NOMO-1 (cell line): ENCODE data around the gene CDC73.
"Not testable (repeated sequence)": the region's sequence is repeated elsewhere in the genome, so short reads cannot be mapped to it uniquely, and the experiment has no call there.

Experiments
- DNase-seq, 2 experiments: peaks; one replicate each; lab custom pipeline; 2025; ENCODE audit not compliant: unreplicated experiment in 2 of 2; lab: John Stamatoyannopoulos, UW

Gene CDC73

GRCh38 chr1:193113258-193113991 lies 8.4 kb upstream of the CDC73 start:
- DNase-seq = no peak

GRCh38 chr1:193113992-193114332 lies 7.9 kb upstream of the CDC73 start:
- DNase-seq = no peak

DNA sequence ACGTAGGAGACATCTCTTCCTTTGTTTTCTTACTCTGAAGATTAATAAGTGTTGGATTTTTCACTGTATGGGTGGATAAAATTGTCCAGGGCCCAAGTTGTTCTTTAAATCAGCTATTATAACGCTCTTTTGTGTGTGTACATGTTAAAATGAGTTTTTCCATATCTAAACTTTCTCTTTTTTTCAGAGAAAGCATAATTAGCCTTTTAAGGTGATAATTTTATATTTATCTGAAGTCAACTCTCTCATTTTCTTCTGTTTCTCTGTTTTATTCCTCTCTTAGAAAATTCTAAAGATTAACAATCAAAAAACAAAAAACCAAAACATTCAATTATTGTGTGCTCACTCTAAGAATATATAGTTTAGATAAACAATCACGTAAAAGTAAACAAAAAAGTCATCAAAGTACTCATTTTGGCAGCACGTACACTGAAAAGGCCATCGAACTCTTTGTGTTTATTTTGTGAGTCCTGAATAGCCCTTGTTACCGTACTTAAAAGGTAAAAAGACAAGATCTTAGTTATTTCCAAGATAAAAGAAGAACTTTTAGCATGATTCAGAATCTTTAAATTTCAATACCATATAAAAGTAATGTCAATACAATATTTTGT lies 7.2 kb upstream of the CDC73 start:
- no peak for DNase-seq

DNA sequence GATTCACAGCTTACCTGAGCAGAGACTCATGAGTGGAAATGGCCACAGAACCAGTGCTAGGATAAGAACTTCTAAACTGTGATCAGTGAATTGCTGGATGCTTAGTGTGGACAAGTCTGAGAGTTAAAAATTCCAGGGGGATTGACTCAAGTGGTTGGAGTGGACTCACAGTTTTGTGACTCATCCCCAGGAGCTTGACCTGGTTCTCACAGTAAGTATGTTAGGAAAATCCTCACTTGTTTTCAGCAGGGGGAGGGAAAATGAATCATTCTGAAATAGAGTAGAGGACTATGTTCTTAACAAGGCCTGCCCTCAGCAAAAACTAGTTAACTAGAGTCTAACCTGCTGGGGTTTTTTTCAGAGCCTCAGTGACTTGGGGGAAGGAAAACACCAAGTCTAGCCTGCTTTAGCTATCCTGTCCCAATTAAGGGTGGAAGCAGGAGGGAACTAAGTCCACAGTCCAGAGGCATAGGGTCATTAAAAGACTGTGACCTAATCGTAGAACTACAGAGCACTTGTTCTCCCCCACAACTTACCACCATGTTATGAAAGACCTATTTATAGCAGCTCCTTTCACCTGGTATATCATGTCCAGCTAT lies 6.1 kb upstream of the CDC73 start:
- no peak for DNase-seq

GRCh38 chr1:193117167-193117566 lies 4.7 kb upstream of the CDC73 start:
- not testable (repeated sequence) for DNase-seq

- DNase-seq = no peak
These were observed 3.6 kb upstream of the CDC73 start for GRCh38 chr1:193118194-193118593.

- DNase-seq = no peak
These were observed 2.8 kb upstream of the CDC73 start for GRCh38 chr1:193118803-193119730.

GRCh38 chr1:193120604-193121166 lies 1.1 kb upstream of the CDC73 start:
- no peak for DNase-seq

GRCh38 chr1:193123751-193124150 lies 1.9 kb downstream of the CDC73 start:
- DNase-seq = no peak

DNA sequence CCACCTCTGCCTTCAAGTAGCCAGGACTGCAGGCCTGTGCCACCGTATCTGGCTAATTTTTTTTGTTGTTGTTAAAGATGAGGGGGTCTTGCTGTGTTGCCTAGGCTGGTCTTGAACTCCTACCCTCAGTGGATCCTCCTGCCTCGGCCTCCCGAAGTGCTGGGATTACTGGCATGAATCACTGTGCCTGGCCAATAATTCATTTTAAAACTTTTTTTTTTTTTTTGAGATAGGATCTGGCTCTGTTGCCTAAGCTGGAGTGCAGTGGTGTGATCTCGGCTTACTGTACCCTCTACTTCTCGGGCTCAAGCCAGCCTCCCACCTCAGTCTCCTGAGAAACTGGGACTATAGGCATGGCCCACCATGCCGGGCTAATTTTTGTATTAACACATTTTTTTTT lies 3.5 kb downstream of the CDC73 start:
- no peak for DNase-seq

DNA sequence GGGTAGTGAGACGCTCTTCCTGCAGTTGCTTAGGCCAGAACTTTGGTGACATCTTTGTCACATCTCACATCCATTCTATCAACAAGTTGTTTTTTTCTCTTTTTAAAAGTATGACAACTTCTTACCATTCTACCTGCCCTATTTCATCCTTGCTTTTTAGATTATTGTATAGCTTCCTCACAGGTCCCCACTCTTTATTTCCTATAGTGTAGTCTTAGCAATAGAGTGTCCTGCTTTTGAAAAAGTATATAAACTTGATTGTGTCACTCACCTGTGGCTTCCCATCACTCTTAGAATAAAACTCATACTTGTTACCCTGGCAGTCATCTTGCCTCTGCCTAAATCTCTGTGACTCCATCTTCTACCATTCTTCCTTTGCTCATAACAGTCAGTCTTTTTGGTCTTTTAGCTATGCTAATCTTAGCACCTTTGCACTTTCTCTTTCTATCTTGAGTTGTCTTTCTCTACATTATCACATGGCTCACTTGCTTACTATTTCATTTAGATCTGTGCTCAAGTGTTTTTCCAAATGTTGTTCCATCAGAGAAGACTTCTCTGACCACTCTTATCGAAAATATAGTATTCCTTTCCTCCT lies 9.5 kb downstream of the CDC73 start:
- no peak for DNase-seq

DNA sequence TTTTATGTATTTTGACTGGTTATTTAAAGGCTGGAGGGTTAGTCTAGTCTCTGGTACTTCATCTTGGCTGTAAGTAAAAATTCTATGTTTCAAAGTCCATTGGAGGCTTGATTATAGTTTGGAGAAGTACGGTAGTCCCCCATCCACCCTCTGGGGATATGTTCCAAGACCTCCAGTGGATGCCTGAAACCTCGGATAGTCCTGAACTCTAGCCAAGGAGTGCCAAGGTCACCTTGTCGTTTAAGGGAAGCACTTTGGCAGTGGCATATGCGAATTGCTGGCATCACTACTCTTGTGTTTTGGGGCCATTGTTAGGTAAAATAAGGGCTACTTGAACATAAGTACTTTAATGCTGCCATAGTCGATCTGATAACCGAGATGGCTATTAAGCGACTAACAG lies 18.4 kb downstream of the CDC73 start:
- no peak for DNase-seq

GRCh38 chr1:193141804-193142203 lies 20.0 kb downstream of the CDC73 start:
- DNase-seq = no peak

DNA sequence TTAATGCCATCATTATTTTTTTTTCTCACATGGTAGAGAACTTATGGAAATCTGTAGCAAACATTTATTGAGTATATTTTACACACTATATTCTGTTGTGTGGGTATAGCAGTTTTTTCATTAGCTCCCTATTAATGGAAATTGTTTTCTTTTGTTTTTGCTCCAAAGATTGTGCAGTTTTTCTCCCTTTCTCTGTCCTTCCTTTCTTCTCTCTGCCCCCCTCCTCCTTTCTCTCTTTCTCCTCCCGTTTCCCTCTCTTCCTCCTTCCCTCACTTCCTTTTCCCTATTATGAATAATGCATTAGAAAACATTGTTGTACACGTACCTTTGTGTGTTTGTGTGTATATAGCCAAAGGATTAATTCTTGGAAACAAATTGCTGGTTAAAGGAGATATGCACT lies 20.6 kb downstream of the CDC73 start:
- DNase-seq = no peak

DNA sequence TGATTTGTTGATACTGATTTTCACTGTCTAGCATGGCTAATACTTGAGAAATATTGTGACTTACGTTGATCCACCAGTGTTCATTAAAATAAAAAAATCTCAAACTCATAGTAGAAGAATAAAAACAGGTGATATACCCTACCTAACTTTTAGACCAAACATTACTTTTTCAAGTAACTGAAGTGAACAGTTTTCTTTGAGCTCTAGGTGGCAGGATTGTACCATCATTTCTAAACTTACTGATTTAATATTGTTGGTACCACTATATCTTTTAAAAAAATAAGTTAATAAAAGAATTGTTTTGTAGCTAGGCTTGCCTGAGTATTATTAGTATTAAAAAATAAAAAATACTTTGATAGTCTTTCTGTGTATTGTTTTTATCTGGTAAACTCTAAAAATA lies 21.5 kb downstream of the CDC73 start:
- no peak for DNase-seq

DNA sequence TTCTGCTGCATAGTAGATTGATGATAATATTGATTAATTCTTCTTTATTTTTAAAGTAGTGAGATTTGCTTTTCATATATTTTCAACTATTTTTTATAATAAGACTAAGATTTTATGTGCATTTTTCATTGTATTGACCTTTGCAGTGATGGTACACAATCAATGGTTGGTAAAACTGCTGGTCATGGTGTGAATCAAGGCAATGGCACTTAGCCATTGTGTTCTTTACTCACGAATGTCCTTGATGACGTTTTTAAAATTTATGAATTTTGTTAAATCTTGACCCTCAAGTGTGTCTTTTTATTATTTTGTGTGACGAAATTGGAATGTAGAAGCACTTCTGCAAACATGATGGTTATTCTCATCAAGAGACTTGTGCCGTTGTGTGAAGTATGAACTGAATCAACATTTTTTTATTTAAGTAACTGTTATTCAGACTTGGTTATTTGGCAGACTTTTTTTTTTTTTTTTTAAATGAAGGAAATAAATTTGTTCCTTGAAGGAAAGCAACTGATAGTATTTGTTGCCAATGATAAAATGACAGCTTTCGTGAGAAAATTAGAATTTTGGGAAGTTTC lies 22.6 kb downstream of the CDC73 start:
- DNase-seq = no peak

DNA sequence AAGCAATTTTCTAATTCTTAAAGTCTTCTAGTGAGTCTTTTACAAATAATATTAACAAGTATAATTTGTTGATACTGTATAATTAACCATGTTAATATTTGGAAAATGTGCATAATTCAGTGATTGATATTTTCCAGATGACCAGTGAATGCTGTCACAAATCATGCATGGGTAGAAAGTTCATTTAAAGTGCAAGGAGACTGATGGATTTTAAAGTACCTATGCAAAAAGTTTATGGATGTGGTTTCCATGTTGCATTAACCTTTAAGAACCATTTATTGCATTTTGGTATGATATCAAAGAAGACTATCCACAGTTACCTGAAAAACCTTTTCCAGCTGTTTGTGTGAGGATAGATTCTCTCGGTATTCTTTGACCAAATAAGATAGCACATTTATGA lies 23.2 kb downstream of the CDC73 start:
- no peak for DNase-seq

- no peak for DNase-seq
These were observed 34.4 kb downstream of the CDC73 start for GRCh38 chr1:193156117-193156821.

DNA sequence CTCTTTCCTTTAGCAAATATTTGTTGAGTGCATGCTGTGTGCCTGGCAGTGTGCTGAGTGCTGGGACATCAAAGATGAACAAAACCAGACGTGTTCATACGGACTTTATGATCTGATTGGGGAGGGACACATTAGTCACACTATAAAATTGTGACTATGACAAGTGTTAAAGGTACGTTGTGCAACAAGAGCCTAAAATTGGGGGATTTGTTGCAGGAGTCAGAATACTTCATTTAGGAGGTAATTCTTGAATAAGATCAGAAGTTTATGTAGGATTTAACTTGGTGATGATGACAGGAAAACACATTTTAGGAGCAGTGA lies 35.0 kb downstream of the CDC73 start:
- DNase-seq = no peak

DNA sequence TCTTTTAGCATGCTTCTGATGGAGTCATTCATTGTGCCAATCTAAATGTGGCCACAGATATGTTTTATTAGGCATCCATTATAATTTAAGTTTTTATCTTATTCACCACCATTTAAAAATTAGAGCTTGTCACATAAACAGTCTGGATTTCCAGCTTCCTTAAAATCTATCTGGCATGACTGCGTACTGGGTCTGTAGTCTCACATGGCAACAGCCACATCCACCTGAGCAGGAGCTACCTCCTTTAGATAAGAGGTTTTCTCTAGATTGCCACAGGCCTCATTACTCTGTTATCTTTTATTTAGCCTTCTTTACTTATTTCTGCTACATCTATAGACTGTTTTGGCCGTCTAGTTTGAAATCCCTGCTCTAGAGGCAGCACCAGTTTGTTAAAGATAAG lies 35.5 kb downstream of the CDC73 start:
- DNase-seq = no peak
